SH-SY5Y (cell line): ENCODE data around the gene C9orf85.

Source experiments
- GATA2 ChIP-seq: IDR thresholded peaks from 2 replicates; pipeline ENCODE4 v1.6.1; 2011; ENCODE audit warnings: mild to moderate bottlenecking, low read depth, low read length
- GATA3 ChIP-seq: IDR thresholded peaks from 2 replicates; pipeline ENCODE4 v1.6.1; 2011; ENCODE audit warnings: low read depth, mild to moderate bottlenecking, low read length, moderate library complexity

GRCh38 chr9:71924576-71924975, 13.1 kb downstream of the C9orf85 start:
- TF ChIP-seq GATA3 = no peak
- no peak for TF ChIP-seq GATA2
